ENCODE data around the gene ACOXL.

ACOXL gene

GRCh38 chr2:111099402-111099801, 367.0 kb downstream of the ACOXL start:
- TF ChIP-seq CTCF (IDR thresholded peaks at IDR 0.05; ENCODE audit: low read depth, low read length, missing control alignments): no peak
- no peak overlapping the region for H3K4me3 ChIP-seq (ENCODE audit: low read depth, low read length)
- DNase-seq (ENCODE audit: low read depth): no peak

- DNase-seq (ENCODE audit: low read depth): no peak
- no peak overlapping the region for H3K4me3 ChIP-seq (ENCODE audit: low read depth, low read length)
- no peak for TF ChIP-seq CTCF (IDR thresholded peaks at IDR 0.05; ENCODE audit: low read depth, low read length, missing control alignments)
These were observed 367.9 kb downstream of the ACOXL start for GRCh38 chr2:111100087-111100764.

- DNase-seq (ENCODE audit: low read depth): no peak
- H3K4me3 ChIP-seq (ENCODE audit: low read depth, low read length): no peak overlapping the region
- TF ChIP-seq CTCF (IDR thresholded peaks at IDR 0.05; ENCODE audit: low read depth, low read length, missing control alignments): peak; percentile 31
These were observed 368.4 kb downstream of the ACOXL start for GRCh38 chr2:111100765-111101162.

- no peak for DNase-seq (ENCODE audit: low read depth)
- no peak for TF ChIP-seq CTCF (IDR thresholded peaks at IDR 0.05; ENCODE audit: low read depth, low read length, missing control alignments)
- no peak overlapping the region for H3K4me3 ChIP-seq (ENCODE audit: low read depth, low read length)
These were observed 369.2 kb downstream of the ACOXL start for GRCh38 chr2:111101592-111101991.

GRCh38 chr2:111102216-111102615, 369.8 kb downstream of the ACOXL start:
- TF ChIP-seq CTCF (IDR thresholded peaks at IDR 0.05; ENCODE audit: low read depth, low read length, missing control alignments): no peak
- no peak overlapping the region for H3K4me3 ChIP-seq (ENCODE audit: low read depth, low read length)
- DNase-seq (ENCODE audit: low read depth): no peak

- no peak for TF ChIP-seq CTCF (IDR thresholded peaks at IDR 0.05; ENCODE audit: low read depth, low read length, missing control alignments)
- DNase-seq (ENCODE audit: low read depth): no peak
These were observed 373.6 kb downstream of the ACOXL start for GRCh38 chr2:111105926-111106325.

GRCh38 chr2:111106706-111107105, 374.3 kb downstream of the ACOXL start:
- no peak for TF ChIP-seq CTCF (IDR thresholded peaks at IDR 0.05; ENCODE audit: low read depth, low read length, missing control alignments)
- DNase-seq (ENCODE audit: low read depth): no peak
- H3K4me3 ChIP-seq (ENCODE audit: low read depth, low read length): no peak overlapping the region

More at GRCh38 chr2:111105926-111106325, 373.6 kb downstream of the ACOXL start:
- no peak overlapping the region for H3K4me3 ChIP-seq (ENCODE audit: low read depth, low read length)
